KOPT-K1 (cell line): ENCODE measurements around the gene PRUNE1.

ENCODE experiments used
- H3K27ac ChIP-seq: fragments of 200-600 bp; sonication (generic); 2 replicates; pipeline ENCODE4 v1.5.1; 2016; ENCODE audit warnings: antibody characterized with exemption, mild to moderate bottlenecking, low read depth, low read length; ENCODE audit not compliant: poor library complexity, severe bottlenecking
- H3K36me3 ChIP-seq: fragments of 200-600 bp; sonication (generic); 2 replicates; pipeline ENCODE4 v1.5.1; 2017; ENCODE audit warnings: antibody characterized with exemption, mild to moderate bottlenecking, low read length, moderate library complexity; ENCODE audit not compliant: insufficient read depth
- H3K9me3 ChIP-seq: fragments of 200-600 bp; sonication (generic); 2 replicates; pipeline ENCODE4 v1.5.1; 2017; ENCODE audit warnings: antibody characterized with exemption, low read length, mild to moderate bottlenecking; ENCODE audit not compliant: insufficient read depth, poor library complexity, severe bottlenecking

Gene PRUNE1

GRCh38 chr1:151062741-151063371 is 54.6 kb downstream of the PRUNE1 start:
- Histone ChIP-seq H3K36me3 (peaks cover 18% of the 10 kb centered on the region), H3K9me3 (no peaks in the 10 kb centered on the region), H3K27ac (no peak overlapping the region)

GRCh38 chr1:151065089-151065645 is 56.9 kb downstream of the PRUNE1 start:
- H3K36me3 ChIP-seq, result peaks cover 22% of the 10 kb centered on the region
- H3K27ac ChIP-seq, result no peak overlapping the region
- no peaks in the 10 kb centered on the region for H3K9me3 ChIP-seq

- Histone ChIP-seq H3K36me3 (peaks cover 22% of the 10 kb centered on the region), H3K9me3 (no peaks in the 10 kb centered on the region), H3K27ac (no peak overlapping the region)
Measured at GRCh38 chr1:151067185-151067584, 58.9 kb downstream of the PRUNE1 start.

- Histone ChIP-seq H3K27ac (no peak overlapping the region), H3K36me3 (peaks cover 22% of the 10 kb centered on the region), H3K9me3 (no peaks in the 10 kb centered on the region)
Measured at GRCh38 chr1:151069103-151069486, 60.8 kb downstream of the PRUNE1 start.

- Histone ChIP-seq H3K36me3 (peaks cover 29% of the 10 kb centered on the region), H3K9me3 (no peaks in the 10 kb centered on the region), H3K27ac (peak within 1 kb of the TSS; percentile 98)
Measured at GRCh38 chr1:151070474-151071276, 62.4 kb downstream of the PRUNE1 start, which contains the start of gene GABPB2. Gene GABPB2 (plus strand): TSS chr1:151070761. CDS start chr1:151088190, 17,429 bp downstream.

- Histone ChIP-seq H3K36me3 (peaks cover 17% of the 10 kb centered on the region), H3K9me3 (no peaks in the 10 kb centered on the region), H3K27ac (no peak overlapping the region)
Measured at GRCh38 chr1:151072224-151072623, 64.0 kb downstream of the PRUNE1 start.
